Neural cell (in vitro differentiated cells): ENCODE results near the gene POLH. TPM values are rescaled to one million over a fixed set of nuclear protein-coding genes. Genes with fewer than 3 reads are reported as not detected.
A peak's percentile ranks its signal among the peaks of the same experiment; 100 is the strongest.

Experiments used
- H2AFZ ChIP-seq: fragments of 200-600, 300-800 bp; sonication (generic), shearing (Covaris generic); 2 replicates; pipeline ENCODE4 v1.6.0; 2014; ENCODE audit warnings: low read depth, mild to moderate bottlenecking, antibody characterized with exemption, low read length, moderate library complexity
- H3F3A ChIP-seq: fragments of 200-600 bp; shearing (Covaris generic); 2 replicates; pipeline ENCODE4 v1.6.1; 2016; ENCODE audit warnings: mild to moderate bottlenecking, moderate library complexity, mixed read lengths, antibody characterized with exemption, low read length; ENCODE audit not compliant: insufficient read depth, poor library complexity, severe bottlenecking
- H3K27ac ChIP-seq: fragments of 200-600, 300-800 bp; sonication (generic), shearing (Covaris generic); 2 replicates; pipeline ENCODE4 v1.5.1; 2014; ENCODE audit warnings: mild to moderate bottlenecking, low read length, moderate library complexity
- H3K27me3 ChIP-seq: fragments of 300-800, 200-600 bp; sonication (generic), shearing (Covaris generic); 2 replicates; pipeline ENCODE4 v1.6.0; 2014; ENCODE audit warnings: mild to moderate bottlenecking, low read depth, low read length, moderate library complexity; ENCODE audit not compliant: insufficient read depth
- H3K36me3 ChIP-seq: fragments of 300-800, 200-600 bp; sonication (generic), shearing (Covaris generic); 2 replicates; pipeline ENCODE4 v1.5.1; 2014; ENCODE audit warnings: mild to moderate bottlenecking, antibody characterized with exemption, low read length, moderate library complexity; ENCODE audit not compliant: insufficient read depth
- H3K4me2 ChIP-seq: fragments of 300-800, 200-600 bp; sonication (generic), shearing (Covaris generic); 2 replicates; pipeline ENCODE4 v1.6.0; 2014; ENCODE audit warnings: mild to moderate bottlenecking, low read length
- H3K4me3 ChIP-seq: fragments of 300-800, 200-600 bp; sonication (generic), shearing (Covaris generic); 2 replicates; pipeline ENCODE4 v1.5.1; 2014; ENCODE audit warnings: mild to moderate bottlenecking, low read length, moderate library complexity
- H3K79me2 ChIP-seq: fragments of 200-600 bp; shearing (Covaris generic); replicated peaks from 2 replicates; pipeline ENCODE4 v1.6.0; 2014; ENCODE audit warnings: mild to moderate bottlenecking, low read length, moderate library complexity; ENCODE audit not compliant: insufficient read depth
- H3K9ac ChIP-seq: fragments of 300-800, 200-600 bp; sonication (generic), shearing (Covaris generic); 2 replicates; pipeline ENCODE4 v1.6.1; 2016; ENCODE audit warnings: mild to moderate bottlenecking, low read length, mixed read lengths
- H3K9me2 ChIP-seq: fragments of 200-600 bp; shearing (Covaris generic); 2 replicates; pipeline ENCODE4 v1.6.1; 2016; ENCODE audit warnings: mild to moderate bottlenecking, low read length, mixed read lengths; ENCODE audit not compliant: insufficient read depth
- H3K9me3 ChIP-seq: fragments of 200-600, 300-800 bp; sonication (generic), shearing (Covaris generic); 2 replicates; pipeline ENCODE4 v1.6.1; 2016; ENCODE audit warnings: mild to moderate bottlenecking, mixed run types, low read length, moderate library complexity, mixed read lengths
- H4K20me1 ChIP-seq: fragments of 200-600 bp; shearing (Covaris generic); 2 replicates; pipeline ENCODE4 v1.6.1; 2016; ENCODE audit warnings: mild to moderate bottlenecking, mixed run types; ENCODE audit not compliant: insufficient read depth
- EP300 ChIP-seq: fragments of 450-650 bp; conservative IDR thresholded peaks from 2 replicates; pipeline ENCODE4 v1.6.1; 2014; ENCODE audit warnings: antibody characterized with exemption, mild to moderate bottlenecking, moderate library complexity; ENCODE audit not compliant: poor library complexity, severe bottlenecking
- EZH2 ChIP-seq: fragments of 200-600, 300-800 bp; shearing (Covaris generic), sonication (generic); IDR thresholded peaks from 2 replicates; pipeline ENCODE4 v1.6.1; 2014; ENCODE audit warnings: antibody characterized with exemption, low read length, borderline replicate concordance, mild to moderate bottlenecking; ENCODE audit not compliant: insufficient read depth, poor library complexity, severe bottlenecking
- MXI1 ChIP-seq: fragments of 450-650 bp; conservative IDR thresholded peaks from 2 replicates; pipeline ENCODE4 v1.6.1; 2014; ENCODE audit warnings: antibody characterized with exemption, mild to moderate bottlenecking; ENCODE audit not compliant: poor library complexity, severe bottlenecking
- RAD21 ChIP-seq: fragments of 450-650 bp; conservative IDR thresholded peaks from 2 replicates; pipeline ENCODE4 v1.6.1; 2014; ENCODE audit warnings: antibody characterized with exemption, mild to moderate bottlenecking, moderate library complexity
- TAF1 ChIP-seq: IDR thresholded peaks from 2 replicates; pipeline ENCODE4 v1.6.1; 2012; ENCODE audit warnings: low read depth
- polyA plus RNA-seq: library from polyadenylated mRNA; depleted of rRNA; stranded (reverse); fragments of >200 nt; gene quantifications from 2 replicates; pipeline ENCODE4 v1.2.3, GENCODE V29; 2014
- TF ChIP-seq, protein P1 (sequence below): IDR thresholded peaks from 2 replicates; pipeline ENCODE4 v1.6.1; 2012; ENCODE audit warnings: borderline replicate concordance

The POLH gene
- polyA plus RNA-seq, 1 donor from 2014 or later: 6.5 TPM

- H3K9ac ChIP-seq: no peak overlapping the region
- peaks cover 9% of the 10 kb centered on the region for H3K79me2 ChIP-seq
- no peaks in the 10 kb centered on the region for H3K27me3 ChIP-seq
- H3K9me2 ChIP-seq: no peaks in the 10 kb centered on the region
- no peaks in the 10 kb centered on the region for H3K36me3 ChIP-seq
- H3F3A ChIP-seq: no peaks in the 10 kb centered on the region
- H3K4me2 ChIP-seq: no peak overlapping the region
- no peaks in the 10 kb centered on the region for H4K20me1 ChIP-seq
- H3K27ac ChIP-seq: no peak overlapping the region
- no peak overlapping the region for H2AFZ ChIP-seq
- no peaks in the 10 kb centered on the region for H3K9me3 ChIP-seq
- TF ChIP-seq RAD21: no peak
- TF ChIP-seq EZH2: no peak
- TF ChIP-seq, protein P1, sequence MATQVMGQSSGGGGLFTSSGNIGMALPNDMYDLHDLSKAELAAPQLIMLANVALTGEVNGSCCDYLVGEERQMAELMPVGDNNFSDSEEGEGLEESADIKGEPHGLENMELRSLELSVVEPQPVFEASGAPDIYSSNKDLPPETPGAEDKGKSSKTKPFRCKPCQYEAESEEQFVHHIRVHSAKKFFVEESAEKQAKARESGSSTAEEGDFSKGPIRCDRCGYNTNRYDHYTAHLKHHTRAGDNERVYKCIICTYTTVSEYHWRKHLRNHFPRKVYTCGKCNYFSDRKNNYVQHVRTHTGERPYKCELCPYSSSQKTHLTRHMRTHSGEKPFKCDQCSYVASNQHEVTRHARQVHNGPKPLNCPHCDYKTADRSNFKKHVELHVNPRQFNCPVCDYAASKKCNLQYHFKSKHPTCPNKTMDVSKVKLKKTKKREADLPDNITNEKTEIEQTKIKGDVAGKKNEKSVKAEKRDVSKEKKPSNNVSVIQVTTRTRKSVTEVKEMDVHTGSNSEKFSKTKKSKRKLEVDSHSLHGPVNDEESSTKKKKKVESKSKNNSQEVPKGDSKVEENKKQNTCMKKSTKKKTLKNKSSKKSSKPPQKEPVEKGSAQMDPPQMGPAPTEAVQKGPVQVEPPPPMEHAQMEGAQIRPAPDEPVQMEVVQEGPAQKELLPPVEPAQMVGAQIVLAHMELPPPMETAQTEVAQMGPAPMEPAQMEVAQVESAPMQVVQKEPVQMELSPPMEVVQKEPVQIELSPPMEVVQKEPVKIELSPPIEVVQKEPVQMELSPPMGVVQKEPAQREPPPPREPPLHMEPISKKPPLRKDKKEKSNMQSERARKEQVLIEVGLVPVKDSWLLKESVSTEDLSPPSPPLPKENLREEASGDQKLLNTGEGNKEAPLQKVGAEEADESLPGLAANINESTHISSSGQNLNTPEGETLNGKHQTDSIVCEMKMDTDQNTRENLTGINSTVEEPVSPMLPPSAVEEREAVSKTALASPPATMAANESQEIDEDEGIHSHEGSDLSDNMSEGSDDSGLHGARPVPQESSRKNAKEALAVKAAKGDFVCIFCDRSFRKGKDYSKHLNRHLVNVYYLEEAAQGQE: no peak
- TF ChIP-seq MXI1: no peak
- no peak for TF ChIP-seq EP300
- no peak for TF ChIP-seq TAF1
- H3K4me3 ChIP-seq: peak overlapping the region; percentile 7
Measured at GRCh38 chr6:43627008-43627825, 51.2 kb downstream of the POLH start.

GRCh38 chr6:43628393-43629103 lies 52.6 kb downstream of the POLH start:
- TF ChIP-seq MXI1: peak; percentile 11
- no peak for TF ChIP-seq EP300
- H3K36me3 ChIP-seq: no peaks in the 10 kb centered on the region
- H3F3A ChIP-seq: no peaks in the 10 kb centered on the region
- H3K9ac ChIP-seq: peak overlapping the region; percentile 86
- H3K79me2 ChIP-seq: peaks cover 9% of the 10 kb centered on the region
- H3K27ac ChIP-seq: peak overlapping the region; percentile 55
- H3K4me2 ChIP-seq: peak overlapping the region; percentile 95
- no peaks in the 10 kb centered on the region for H3K27me3 ChIP-seq
- peak overlapping the region; percentile 82 for H3K4me3 ChIP-seq
- no peaks in the 10 kb centered on the region for H3K9me2 ChIP-seq
- no peaks in the 10 kb centered on the region for H3K9me3 ChIP-seq
- H2AFZ ChIP-seq: no peak overlapping the region
- H4K20me1 ChIP-seq: no peaks in the 10 kb centered on the region

GRCh38 chr6:43629104-43629504 lies 53.1 kb downstream of the POLH start, which contains the start of gene GTPBP2:
TSS of gene GTPBP2 (minus strand) at chr6:43629264. CDS start at chr6:43629162, 102 bp downstream.
- Histone ChIP-seq H3K79me2 (peaks cover 9% of the 10 kb centered on the region), H3K36me3 (no peaks in the 10 kb centered on the region), H3K4me3 (peak within 1 kb of the TSS; percentile 82), H3K9ac (peak within 1 kb of the TSS; percentile 86), H3K4me2 (peak within 1 kb of the TSS; percentile 95), H4K20me1 (no peaks in the 10 kb centered on the region), H3K9me2 (no peaks in the 10 kb centered on the region), H3K27me3 (no peaks in the 10 kb centered on the region), H2AFZ (peak within 1 kb of the TSS; percentile 86), H3F3A (no peaks in the 10 kb centered on the region), H3K9me3 (no peaks in the 10 kb centered on the region), H3K27ac (peak within 1 kb of the TSS; percentile 80)
- TF ChIP-seq, protein P1: no peak
- TF ChIP-seq TAF1 (no peak), MXI1 (peak; percentile 56)
